ENCODE measurements around the gene ABCA3.

DNA sequence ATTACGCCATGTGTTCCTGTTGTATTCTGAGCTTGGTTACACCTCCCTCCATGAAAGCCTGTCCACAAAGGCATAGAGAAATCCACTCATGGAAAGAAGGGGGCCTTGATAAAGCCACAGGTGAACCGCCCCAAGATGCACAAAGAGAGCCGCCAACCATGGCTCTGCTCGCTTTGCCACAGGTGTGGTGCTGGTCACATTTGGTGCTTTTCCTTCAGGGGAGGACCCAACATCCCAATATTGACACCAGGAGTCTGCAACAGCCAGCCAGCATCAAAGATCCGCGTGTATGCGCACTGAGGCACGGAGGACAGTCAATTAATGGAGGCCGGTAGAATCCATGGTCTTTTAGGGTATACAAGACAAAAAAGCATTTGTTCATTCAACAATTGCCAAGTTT lies 7.3 kb downstream of the ABCA3 start:
- TF ChIP-seq POLR2AphosphoS5 (IDR thresholded peaks at IDR 0.05; ENCODE audit: low read depth, low read length) (no peak), SIN3A (IDR thresholded peaks at IDR 0.05; ENCODE audit: borderline replicate concordance, insufficient read depth, low read length) (no peak), TAF1 (IDR thresholded peaks at IDR 0.05; ENCODE audit: borderline replicate concordance, insufficient read depth, low read length) (no peak), FOXP2 (optimal IDR thresholded peaks at IDR 0.05; ENCODE audit: borderline replicate concordance, extremely low read depth, extremely low read length, insufficient read depth) (no peak)
- TF ChIP-seq, protein P1, sequence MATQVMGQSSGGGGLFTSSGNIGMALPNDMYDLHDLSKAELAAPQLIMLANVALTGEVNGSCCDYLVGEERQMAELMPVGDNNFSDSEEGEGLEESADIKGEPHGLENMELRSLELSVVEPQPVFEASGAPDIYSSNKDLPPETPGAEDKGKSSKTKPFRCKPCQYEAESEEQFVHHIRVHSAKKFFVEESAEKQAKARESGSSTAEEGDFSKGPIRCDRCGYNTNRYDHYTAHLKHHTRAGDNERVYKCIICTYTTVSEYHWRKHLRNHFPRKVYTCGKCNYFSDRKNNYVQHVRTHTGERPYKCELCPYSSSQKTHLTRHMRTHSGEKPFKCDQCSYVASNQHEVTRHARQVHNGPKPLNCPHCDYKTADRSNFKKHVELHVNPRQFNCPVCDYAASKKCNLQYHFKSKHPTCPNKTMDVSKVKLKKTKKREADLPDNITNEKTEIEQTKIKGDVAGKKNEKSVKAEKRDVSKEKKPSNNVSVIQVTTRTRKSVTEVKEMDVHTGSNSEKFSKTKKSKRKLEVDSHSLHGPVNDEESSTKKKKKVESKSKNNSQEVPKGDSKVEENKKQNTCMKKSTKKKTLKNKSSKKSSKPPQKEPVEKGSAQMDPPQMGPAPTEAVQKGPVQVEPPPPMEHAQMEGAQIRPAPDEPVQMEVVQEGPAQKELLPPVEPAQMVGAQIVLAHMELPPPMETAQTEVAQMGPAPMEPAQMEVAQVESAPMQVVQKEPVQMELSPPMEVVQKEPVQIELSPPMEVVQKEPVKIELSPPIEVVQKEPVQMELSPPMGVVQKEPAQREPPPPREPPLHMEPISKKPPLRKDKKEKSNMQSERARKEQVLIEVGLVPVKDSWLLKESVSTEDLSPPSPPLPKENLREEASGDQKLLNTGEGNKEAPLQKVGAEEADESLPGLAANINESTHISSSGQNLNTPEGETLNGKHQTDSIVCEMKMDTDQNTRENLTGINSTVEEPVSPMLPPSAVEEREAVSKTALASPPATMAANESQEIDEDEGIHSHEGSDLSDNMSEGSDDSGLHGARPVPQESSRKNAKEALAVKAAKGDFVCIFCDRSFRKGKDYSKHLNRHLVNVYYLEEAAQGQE (IDR thresholded peaks at IDR 0.05; ENCODE audit: insufficient read depth in 1 of 2, low read depth in 2 of 2, low read length in 2 of 2) = no peak
